ENCODE results near the gene OSBPL3.

OSBPL3 gene

DNA sequence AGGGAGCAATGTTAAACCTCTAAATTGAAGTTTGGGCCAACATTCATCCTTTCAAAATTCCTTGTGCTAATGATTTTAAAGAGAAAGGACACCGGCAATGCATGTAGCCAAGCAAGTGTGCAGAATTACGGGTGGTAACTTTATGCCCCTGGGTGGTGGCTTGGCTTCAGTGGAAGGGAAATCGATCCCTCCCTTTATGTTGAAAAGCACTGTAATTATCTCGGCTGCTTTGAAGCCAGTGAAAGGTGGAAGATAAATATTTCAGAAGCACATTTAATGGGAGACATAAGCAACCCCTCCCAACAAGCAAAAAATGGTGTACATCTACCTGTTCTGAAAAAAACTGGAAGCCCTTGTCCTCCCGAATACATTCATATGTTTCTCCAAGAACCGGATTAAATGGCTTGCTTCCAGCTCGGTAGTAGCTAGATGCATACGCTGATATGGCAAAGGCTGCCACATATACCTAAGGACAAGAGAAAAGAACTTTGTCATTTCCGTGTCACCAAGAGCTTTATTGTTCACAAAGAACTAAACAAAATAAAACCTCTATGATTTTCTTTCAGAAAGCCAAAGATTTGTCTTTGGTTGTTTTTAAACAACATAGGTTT, 149.4 kb downstream of the OSBPL3 start:
- Histone ChIP-seq H3K4me3 (ENCODE audit: low read depth, low read length) (no peak overlapping the region), H3K9me3 (ENCODE audit: control insufficient read depth, insufficient read depth, low read depth, low read length) (no peaks in the 10 kb centered on the region), H3K4me1 (ENCODE audit: control insufficient read depth, insufficient read depth, low read length) (peaks cover 2% of the 10 kb centered on the region; the same call in 1 of the 2 replicates), H3K27ac (ENCODE audit: extremely low read depth, low read depth, low read length) (no peak overlapping the region), H3K36me3 (ENCODE audit: control insufficient read depth in 2 of 2, insufficient read depth in 1 of 2, low read length in 2 of 2) (peaks cover 0 to 15% of the 10 kb centered on the region in 2 experiments; a peak in 2 of 3 replicates)
- POLR2A ChIA-PET, result no interaction called here
- TF ChIP-seq SP7 (tag by site-specific recombination; IDR thresholded peaks at IDR 0.05) (peak; percentile 72), TCF7L2 (IDR thresholded peaks at IDR 0.05; ENCODE audit: borderline replicate concordance, low read depth, low read length) (peak; percentile 55; the same call in 1 of the 2 replicates), HOXD13 (CRISPR knock-in tag; IDR thresholded peaks at IDR 0.05; ENCODE audit: borderline replicate concordance) (no peak), ZSCAN16 (tag by site-specific recombination; IDR thresholded peaks at IDR 0.05) (no peak), ZNF138 (tag by site-specific recombination; IDR thresholded peaks at IDR 0.05; ENCODE audit: borderline replicate concordance) (no peak)
- CTCF ChIA-PET, result interaction anchor here (2.2 kb wide), 1 partner anchor 10 kb away, joined by 9 read pairs; no protein-coding TSS in a partner anchor

DNA sequence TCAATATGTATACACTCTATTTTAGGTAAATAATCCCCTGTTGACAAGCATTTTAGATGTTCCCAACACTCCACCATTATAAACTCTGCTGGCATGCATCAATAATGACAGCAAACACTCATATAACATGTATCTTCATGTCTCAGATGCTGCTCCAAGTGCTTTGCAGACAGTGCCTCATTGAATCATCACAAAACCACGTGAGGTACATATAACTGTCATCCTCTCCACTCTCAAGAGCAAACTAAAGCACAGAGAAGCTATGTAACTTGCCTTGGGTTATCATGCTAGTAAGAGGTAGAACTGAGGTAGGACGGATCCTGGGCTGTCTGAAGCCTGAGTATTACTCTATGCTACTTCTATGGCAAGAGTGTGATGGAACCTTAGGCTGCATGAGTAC, 150.2 kb downstream of the OSBPL3 start:
- CTCF ChIA-PET, result interaction anchor here (0.5 to 2.2 kb wide), 2 partner anchors 9 to 17 kb away, joined by 4 to 9 read pairs; no protein-coding TSS in a partner anchor
- TF ChIP-seq ZNF366 (tag by site-specific recombination; conservative IDR thresholded peaks at IDR 0.05) (no peak), ZNF521 (tag by site-specific recombination; IDR thresholded peaks at IDR 0.05) (no peak), ZFP69B (tag by site-specific recombination; IDR thresholded peaks at IDR 0.05) (no peak)
- no peak overlapping the region for H3K27ac ChIP-seq (ENCODE audit: extremely low read depth, low read depth, low read length)
- peaks cover 0 to 15% of the 10 kb centered on the region in 2 experiments; a peak in 2 of 3 replicates for H3K36me3 ChIP-seq (ENCODE audit: control insufficient read depth in 2 of 2, insufficient read depth in 1 of 2, low read length in 2 of 2)
- no peaks in the 10 kb centered on the region for H3K9me3 ChIP-seq (ENCODE audit: control insufficient read depth, insufficient read depth, low read depth, low read length)
- no peak overlapping the region for H3K4me3 ChIP-seq (ENCODE audit: low read depth, low read length)
- H3K4me1 ChIP-seq (ENCODE audit: control insufficient read depth, insufficient read depth, low read length), result peaks cover 2% of the 10 kb centered on the region; the same call in 1 of the 2 replicates
- POLR2A ChIA-PET, result no interaction called here

DNA sequence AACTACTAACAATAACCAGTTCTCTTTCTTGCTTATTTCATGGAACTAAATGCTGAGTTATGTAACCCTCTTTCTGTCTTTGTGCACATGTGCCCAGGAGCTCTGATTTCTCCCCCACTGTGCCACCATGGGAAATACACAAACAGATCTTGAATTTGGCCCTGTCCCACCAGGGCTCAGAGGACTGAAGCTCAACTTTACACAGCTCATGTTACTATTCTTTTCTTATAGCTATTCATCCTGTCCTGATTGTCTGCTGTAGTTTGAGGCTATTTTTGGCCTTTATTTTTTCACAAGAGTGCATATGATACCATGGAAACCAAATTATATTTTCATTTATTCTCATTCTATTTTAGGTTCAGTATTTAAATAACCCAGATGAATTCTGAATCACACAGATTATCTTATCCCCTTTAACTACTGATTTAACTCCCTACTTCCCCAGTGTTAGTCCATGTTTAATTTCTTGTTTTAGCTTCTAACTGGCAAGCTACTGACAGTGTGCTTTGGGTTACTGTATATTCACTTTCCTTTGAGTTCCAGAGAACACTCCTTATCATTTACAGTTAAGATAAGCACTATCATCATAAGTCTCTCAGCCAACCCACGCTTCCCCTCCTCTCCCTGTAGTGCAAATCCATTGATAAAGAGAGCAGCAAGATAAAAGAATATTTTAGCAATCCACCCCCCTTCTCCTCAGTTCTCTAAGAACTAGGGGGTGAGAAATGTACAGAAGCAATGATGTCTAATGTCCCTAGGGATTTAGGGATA, 150.9 kb downstream of the OSBPL3 start:
- no peak overlapping the region for H3K27ac ChIP-seq (ENCODE audit: extremely low read depth, low read depth, low read length)
- peaks cover 2% of the 10 kb centered on the region; the same call in 1 of the 2 replicates for H3K4me1 ChIP-seq (ENCODE audit: control insufficient read depth, insufficient read depth, low read length)
- H3K36me3 ChIP-seq (ENCODE audit: control insufficient read depth in 2 of 2, insufficient read depth in 1 of 2, low read length in 2 of 2), result peaks cover 0 to 10% of the 10 kb centered on the region in 2 experiments; a peak in 2 of 3 replicates
- H3K9me3 ChIP-seq (ENCODE audit: control insufficient read depth, insufficient read depth, low read depth, low read length), result no peaks in the 10 kb centered on the region
- ChIA-PET POLR2A (no interaction called here), CTCF (interaction anchor here (0.5 to 2.2 kb wide), 4 partner anchors 9 to 265 kb away, joined by 3 to 9 read pairs (median 4); no protein-coding TSS in a partner anchor)
- TF ChIP-seq ZIC2 (tag by site-specific recombination; IDR thresholded peaks at IDR 0.05), result peak; percentile 57
- no peak for TF ChIP-seq ZNF335 (tag by site-specific recombination; conservative IDR thresholded peaks at IDR 0.05)
- TF ChIP-seq, protein P1, sequence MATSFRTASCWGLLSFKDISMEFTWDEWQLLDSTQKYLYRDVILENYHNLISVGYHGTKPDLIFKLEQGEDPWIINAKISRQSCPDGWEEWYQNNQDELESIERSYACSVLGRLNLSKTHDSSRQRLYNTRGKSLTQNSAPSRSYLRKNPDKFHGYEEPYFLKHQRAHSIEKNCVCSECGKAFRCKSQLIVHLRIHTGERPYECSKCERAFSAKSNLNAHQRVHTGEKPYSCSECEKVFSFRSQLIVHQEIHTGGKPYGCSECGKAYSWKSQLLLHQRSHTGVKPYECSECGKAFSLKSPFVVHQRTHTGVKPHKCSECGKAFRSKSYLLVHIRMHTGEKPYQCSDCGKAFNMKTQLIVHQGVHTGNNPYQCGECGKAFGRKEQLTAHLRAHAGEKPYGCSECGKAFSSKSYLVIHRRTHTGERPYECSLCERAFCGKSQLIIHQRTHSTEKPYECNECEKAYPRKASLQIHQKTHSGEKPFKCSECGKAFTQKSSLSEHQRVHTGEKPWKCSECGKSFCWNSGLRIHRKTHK (tag by site-specific recombination; IDR thresholded peaks at IDR 0.05), result no peak
- H3K4me3 ChIP-seq (ENCODE audit: low read depth, low read length), result no peak overlapping the region

DNA sequence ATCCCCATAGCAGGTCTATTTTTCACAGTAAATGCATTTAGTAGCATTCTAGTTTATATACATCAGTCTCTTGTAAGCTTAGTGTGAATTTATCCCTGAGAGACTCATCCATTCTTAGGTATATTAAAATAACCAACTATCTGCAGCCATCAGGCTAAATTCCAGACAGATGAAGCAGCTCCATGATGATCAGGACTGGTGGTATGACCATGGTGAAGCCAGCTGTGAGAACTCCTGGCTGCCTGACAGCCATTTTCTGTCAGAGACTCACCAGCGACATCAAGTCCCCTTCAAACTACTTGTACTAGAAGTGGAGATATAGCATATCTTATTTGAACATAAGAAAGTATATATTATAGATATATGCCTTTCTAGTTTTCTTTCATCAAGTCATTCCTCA, 152.4 kb downstream of the OSBPL3 start:
- Histone ChIP-seq H3K9me3 (ENCODE audit: control insufficient read depth, insufficient read depth, low read depth, low read length) (no peaks in the 10 kb centered on the region), H3K4me3 (ENCODE audit: low read depth, low read length) (no peak overlapping the region), H3K27ac (ENCODE audit: extremely low read depth, low read depth, low read length) (no peak overlapping the region), H3K36me3 (ENCODE audit: control insufficient read depth in 2 of 2, insufficient read depth in 1 of 2, low read length in 2 of 2) (peaks cover 0 to 8% of the 10 kb centered on the region in 2 experiments; a peak in 2 of 3 replicates), H3K4me1 (ENCODE audit: control insufficient read depth, insufficient read depth, low read length) (peaks cover 2% of the 10 kb centered on the region; the same call in 1 of the 2 replicates)
- no peak for TF ChIP-seq ZNF514 (tag by site-specific recombination; IDR thresholded peaks at IDR 0.05)
- TF ChIP-seq ZSCAN30 (tag by site-specific recombination; IDR thresholded peaks at IDR 0.05), result no peak
- TF ChIP-seq ZNF571 (tag by site-specific recombination; IDR thresholded peaks at IDR 0.05), result no peak
- no peak for TF ChIP-seq GLI4 (tag by site-specific recombination; IDR thresholded peaks at IDR 0.05)
- TF ChIP-seq ZNF16 (tag by site-specific recombination; IDR thresholded peaks at IDR 0.05; ENCODE audit: low read depth), result no peak
- ChIA-PET CTCF (interaction anchor here (0.8 to 3.2 kb wide), 5 partner anchors 9 to 271 kb away, joined by 3 to 17 read pairs (median 4); no protein-coding TSS in a partner anchor), POLR2A (interaction anchor here (2.2 kb wide), 1 partner anchor 298 kb away, joined by 9 read pairs; the partner anchor contains the start of gene CYCS)

Measured in HEK293 (cell line).